HepG2 (cell line): ENCODE results near the gene PERCC1. TPM values are rescaled to one million over a fixed set of nuclear protein-coding genes. Genes with fewer than 3 reads are reported as not detected.

Experiments
- CCAR2 ChIP-seq: fragments of 200-400 bp; formaldehyde crosslinking; optimal IDR thresholded peaks from 2 replicates; pipeline ENCODE3; 2018; ENCODE audit warnings: low read depth, mild to moderate bottlenecking, low read length, moderate library complexity
- FOXC1 ChIP-seq: sonication (generic); formaldehyde crosslinking; IDR thresholded peaks from 2 replicates; pipeline ENCODE4 v1.8.0; 2022; ENCODE audit warnings: mild to moderate bottlenecking, missing genetic modification reagents, borderline replicate concordance
- MLLT10 ChIP-seq: sonication (generic); formaldehyde crosslinking; IDR thresholded peaks from 2 replicates; pipeline ENCODE4 v1.4.0; 2020; ENCODE audit warnings: missing genetic modification reagents
- MLXIP ChIP-seq: sonication (generic); formaldehyde crosslinking; IDR thresholded peaks from 2 replicates; pipeline ENCODE4 v1.9.0; 2021; ENCODE audit warnings: missing genetic modification reagents, borderline replicate concordance
- MXD4 ChIP-seq: IDR thresholded peaks from 2 replicates; pipeline ENCODE4 v1.6.1; 2016; ENCODE audit warnings: mild to moderate bottlenecking, missing biosample characterization, missing genetic modification reagents
- NR2F1 ChIP-seq, 2 experiments: fragments of 450-650 bp in 1 of 2; formaldehyde crosslinking in 1 of 2; IDR thresholded peaks; 2 replicates each; pipeline versions ENCODE4 v1.5.0 to v1.6.1; 2016 to 2020; ENCODE audit warnings: mild to moderate bottlenecking in 1 of 2, missing compliant biosample characterization in 1 of 2, missing genetic modification reagents in 1 of 2, moderate library complexity in 1 of 2
- POLR2AphosphoS5 ChIP-seq: IDR thresholded peaks from 2 replicates; pipeline ENCODE4 v1.6.1; 2012; ENCODE audit warnings: low read depth, low read length
- PRDM10 ChIP-seq: sonication (generic); formaldehyde crosslinking; IDR thresholded peaks from 2 replicates; pipeline ENCODE4 v1.4.0; 2020; ENCODE audit warnings: low read depth, missing genetic modification reagents
- ZFP36L2 ChIP-seq: sonication (generic); formaldehyde crosslinking; IDR thresholded peaks from 2 replicates; pipeline ENCODE4 v1.4.0; 2020; ENCODE audit warnings: missing genetic modification reagents
- ZFP62 ChIP-seq: sonication (generic); formaldehyde crosslinking; IDR thresholded peaks from 2 replicates; pipeline ENCODE4 v1.4.0; 2020; ENCODE audit warnings: missing genetic modification reagents
- ZFY ChIP-seq: sonication (generic); formaldehyde crosslinking; IDR thresholded peaks from 2 replicates; pipeline ENCODE4 v1.4.0; 2020; ENCODE audit warnings: missing genetic modification reagents
- ZNF205 ChIP-seq: IDR thresholded peaks from 2 replicates; pipeline ENCODE4 v1.6.1; 2018; ENCODE audit warnings: missing biosample characterization, missing genetic modification reagents
- ZNF33B ChIP-seq: sonication (generic); formaldehyde crosslinking; IDR thresholded peaks from 2 replicates; pipeline ENCODE4 v1.5.1; 2020; ENCODE audit warnings: mild to moderate bottlenecking, missing genetic modification reagents
- ZNF503 ChIP-seq: sonication (generic); formaldehyde crosslinking; IDR thresholded peaks from 2 replicates; pipeline ENCODE4 v1.4.0; 2020; ENCODE audit warnings: missing genetic modification reagents
- ZNF543 ChIP-seq: sonication (generic); formaldehyde crosslinking; IDR thresholded peaks from 2 replicates; pipeline ENCODE4 v1.4.0; 2020; ENCODE audit warnings: mild to moderate bottlenecking, missing genetic modification reagents
- ZNF549 ChIP-seq: sonication (generic); formaldehyde crosslinking; IDR thresholded peaks from 2 replicates; pipeline ENCODE4 v1.5.0; 2020; ENCODE audit warnings: missing genetic modification reagents
- ZNF557 ChIP-seq: sonication (generic); formaldehyde crosslinking; IDR thresholded peaks from 2 replicates; pipeline ENCODE4 v1.4.0; 2020; ENCODE audit warnings: missing genetic modification reagents
- ZNF780A ChIP-seq: sonication (generic); formaldehyde crosslinking; IDR thresholded peaks from 2 replicates; pipeline ENCODE4 v1.8.0; 2022; ENCODE audit warnings: mild to moderate bottlenecking, missing genetic modification reagents, moderate library complexity
- ZNF788 ChIP-seq: sonication (generic); formaldehyde crosslinking; IDR thresholded peaks from 2 replicates; pipeline ENCODE4 v1.5.0; 2020; ENCODE audit warnings: mild to moderate bottlenecking, missing genetic modification reagents, borderline replicate concordance
- polyA plus RNA-seq, 8 experiments: library from polyadenylated mRNA; depleted of rRNA in 3 of 8; stranded (reverse) in 7 of 8; unstranded in 1 of 8; fragments of >200 nt; fragmentation: Illumina TruSeq in 4 of 8; extraction: Trizol in 4 of 8; gene quantifications; 2 replicates each; pipeline versions ENCODE4 v1.2.1 to v1.2.3, GENCODE V29; 2011 to 2016; ENCODE audit warnings: low read depth in 4 of 8, missing spikeins in 1 of 8, mixed read lengths in 1 of 8; ENCODE audit not compliant: insufficient read depth in 1 of 8
- total RNA-seq, 5 experiments: library from RNA; depleted of rRNA; stranded (reverse); fragments of >200 nt; fragmentation: Illumina TruSeq; extraction: Trizol; gene quantifications; 2 replicates each; pipeline ENCODE4 v1.2.3, GENCODE V29; 2016; ENCODE audit warnings: low read depth in 1 of 5
- TF ChIP-seq, protein P1 (sequence below): sonication (generic); formaldehyde crosslinking; IDR thresholded peaks from 2 replicates; pipeline ENCODE4 v1.5.0; 2020; ENCODE audit warnings: missing genetic modification reagents

The PERCC1 gene
- total and polyA plus RNA-seq, 2 of the 13 experiments (the other 11 are each of a cell fraction or from before 2014, with no cell fraction given) = 0.15 TPM; not detected in 1

DNA sequence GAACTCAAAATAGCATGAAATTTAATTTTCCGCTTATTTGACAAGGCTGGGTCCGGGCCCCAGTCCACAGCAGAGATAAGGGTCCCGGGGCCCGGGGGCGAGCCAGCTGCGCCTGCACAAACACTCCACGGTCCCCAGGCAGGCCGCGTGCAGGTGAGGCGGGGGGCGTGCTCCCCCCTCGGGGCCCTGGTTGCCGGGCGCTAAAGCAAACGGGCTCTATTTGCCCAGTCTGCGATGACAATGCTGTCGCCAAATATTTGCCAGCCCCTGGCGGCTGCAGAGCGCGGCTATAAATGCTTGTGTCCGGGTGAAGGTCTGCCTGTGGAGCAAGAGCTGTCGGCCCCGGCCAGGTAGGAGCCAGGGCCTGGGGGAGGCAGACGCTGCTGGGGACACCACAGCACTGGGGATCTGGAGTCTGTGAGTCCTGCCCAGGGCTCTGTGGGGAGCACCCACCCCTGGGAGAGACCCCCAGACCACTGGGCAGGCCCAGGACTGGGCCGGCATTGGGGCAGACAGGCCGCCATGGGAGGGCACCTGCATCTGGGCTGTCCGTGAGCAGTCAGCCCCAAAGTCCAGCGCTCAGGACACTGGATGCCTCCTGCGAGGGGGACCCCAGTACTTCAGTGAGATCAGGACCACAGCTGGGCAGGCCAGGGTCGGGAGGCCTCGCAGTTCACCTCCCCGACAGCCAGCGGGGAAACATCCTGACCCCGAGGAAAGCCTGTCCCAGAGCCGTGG is at the start of gene PERCC1 (continued):
- TF ChIP-seq POLR2AphosphoS5 (no peak), PRDM10 (CRISPR knock-in tag) (no peak), ZNF788 (CRISPR knock-in tag) (peak; percentile 81; the same call in 1 of the 2 replicates), ZFP36L2 (CRISPR knock-in tag) (no peak), MLLT10 (CRISPR knock-in tag) (no peak), FOXC1 (CRISPR knock-in tag) (no peak), CCAR2 (no peak), ZFY (CRISPR knock-in tag) (peak; percentile 64), ZFP62 (CRISPR knock-in tag) (no peak), ZNF33B (CRISPR knock-in tag) (0 out of 2 replicates have a peak, but pooled peaks have one; percentile 56), ZNF205 (peak; percentile 68; the same call in 1 of the 2 replicates), ZNF503 (CRISPR knock-in tag) (peak; percentile 93), NR2F1 (CRISPR knock-in tag; IDR thresholded peaks at IDR 0.05) (no peak), MXD4 (0 out of 2 replicates have a peak, but pooled peaks have one; percentile 29), ZNF780A (CRISPR knock-in tag) (no peak), ZNF543 (no peak), ZNF557 (CRISPR knock-in tag) (no peak), ZNF549 (CRISPR knock-in tag) (no peak), MLXIP (CRISPR knock-in tag) (no peak)
- TF ChIP-seq, protein P1, sequence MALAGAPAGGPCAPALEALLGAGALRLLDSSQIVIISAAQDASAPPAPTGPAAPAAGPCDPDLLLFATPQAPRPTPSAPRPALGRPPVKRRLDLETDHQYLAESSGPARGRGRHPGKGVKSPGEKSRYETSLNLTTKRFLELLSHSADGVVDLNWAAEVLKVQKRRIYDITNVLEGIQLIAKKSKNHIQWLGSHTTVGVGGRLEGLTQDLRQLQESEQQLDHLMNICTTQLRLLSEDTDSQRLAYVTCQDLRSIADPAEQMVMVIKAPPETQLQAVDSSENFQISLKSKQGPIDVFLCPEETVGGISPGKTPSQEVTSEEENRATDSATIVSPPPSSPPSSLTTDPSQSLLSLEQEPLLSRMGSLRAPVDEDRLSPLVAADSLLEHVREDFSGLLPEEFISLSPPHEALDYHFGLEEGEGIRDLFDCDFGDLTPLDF (CRISPR knock-in tag) = no peak
